NCI-H1092 (cell line): ENCODE results near the gene NCAPG.

Experiments used
- DNase-seq: peaks from one replicate; lab custom pipeline; 2025; lab: John Stamatoyannopoulos, UW

Gene NCAPG

DNA sequence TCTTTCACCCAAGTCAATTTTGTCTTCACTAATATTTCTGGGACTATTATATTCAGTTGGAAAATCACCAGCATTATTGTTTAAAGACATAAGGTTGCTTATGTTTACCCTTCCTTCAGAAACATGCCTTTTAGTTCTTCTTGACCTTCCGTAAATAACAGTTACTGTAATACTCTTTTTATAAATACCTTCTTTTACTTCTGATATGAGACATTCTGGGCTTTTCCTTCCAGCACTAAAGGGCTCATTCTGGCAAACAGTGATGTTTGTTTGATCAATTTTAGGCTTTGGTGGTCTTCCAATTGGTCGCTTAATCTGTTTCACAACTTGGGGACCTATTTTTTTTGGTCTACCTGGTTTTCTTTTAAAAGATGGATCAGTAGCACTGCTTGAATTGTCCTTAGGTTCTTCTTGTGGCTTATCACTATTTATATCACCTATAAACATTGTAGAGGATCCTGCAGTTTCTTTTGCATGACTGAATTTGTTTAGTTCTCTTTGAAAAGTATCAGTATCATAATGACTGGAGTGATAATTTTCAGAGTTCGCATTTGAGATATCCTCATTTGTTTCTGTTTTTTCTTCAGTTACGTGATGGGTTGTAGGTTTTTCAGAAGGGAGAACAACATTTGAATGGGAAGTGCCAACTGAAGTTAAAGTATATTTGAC, 64.8 kb downstream of the NCAPG start:
- no peak for DNase-seq

DNA sequence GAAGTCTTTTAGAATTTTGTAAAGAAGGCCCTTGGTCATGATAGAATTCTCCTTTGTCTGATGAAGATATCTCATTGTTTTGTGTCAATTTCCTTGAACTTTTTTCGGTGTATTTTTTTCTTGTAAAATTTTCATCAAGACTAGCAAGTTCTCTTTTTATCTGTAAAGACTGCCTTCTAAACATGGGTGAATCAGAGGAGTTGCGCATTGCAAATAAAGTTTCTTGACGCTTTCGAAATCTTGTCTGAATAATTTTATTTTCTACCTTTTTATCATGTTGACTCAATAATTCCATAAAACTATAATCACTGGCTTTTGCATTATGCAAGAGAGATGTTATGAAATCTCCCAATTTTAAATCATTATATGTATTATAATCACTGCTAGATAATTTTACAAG, 66.2 kb downstream of the NCAPG start:
- no peak for DNase-seq

DNA sequence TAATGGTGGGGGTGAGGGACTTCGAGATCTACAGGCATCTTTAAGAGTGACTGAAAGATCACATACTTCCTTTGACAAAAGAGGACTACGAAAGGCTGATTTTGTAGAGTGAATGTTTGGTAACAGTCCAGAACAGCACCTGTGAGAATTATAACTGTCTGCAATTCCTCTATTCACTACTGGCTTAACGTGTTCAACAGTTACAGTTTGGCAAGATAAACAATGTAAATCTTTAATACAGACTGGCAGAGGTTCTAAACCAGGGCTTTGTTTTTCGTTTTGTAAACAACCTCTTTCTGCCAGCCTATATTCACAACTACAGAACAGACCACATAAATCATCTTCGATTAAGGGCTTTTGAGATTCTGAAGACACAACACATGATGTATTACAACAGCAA, 66.9 kb downstream of the NCAPG start:
- no peak for DNase-seq

DNA sequence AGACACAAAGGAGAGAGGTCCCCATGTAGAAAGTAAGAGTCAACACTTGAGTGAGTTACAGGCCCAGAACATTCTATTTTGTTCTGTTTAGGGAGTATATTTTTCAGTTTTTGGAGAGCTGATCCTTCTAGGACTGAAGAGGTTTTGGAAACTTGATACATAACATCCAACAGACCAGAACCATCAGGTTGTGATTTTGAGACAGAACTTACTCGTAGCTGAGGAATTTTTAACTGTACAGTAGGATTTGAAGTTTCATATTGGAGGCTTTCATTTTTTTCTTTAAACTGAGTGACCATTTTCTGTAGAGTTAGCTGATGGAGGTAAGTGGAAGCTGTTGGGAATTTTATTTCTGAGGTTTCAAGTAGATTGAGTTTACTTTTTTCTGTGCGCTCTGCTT, 73.3 kb downstream of the NCAPG start:
- no peak for DNase-seq

DNA sequence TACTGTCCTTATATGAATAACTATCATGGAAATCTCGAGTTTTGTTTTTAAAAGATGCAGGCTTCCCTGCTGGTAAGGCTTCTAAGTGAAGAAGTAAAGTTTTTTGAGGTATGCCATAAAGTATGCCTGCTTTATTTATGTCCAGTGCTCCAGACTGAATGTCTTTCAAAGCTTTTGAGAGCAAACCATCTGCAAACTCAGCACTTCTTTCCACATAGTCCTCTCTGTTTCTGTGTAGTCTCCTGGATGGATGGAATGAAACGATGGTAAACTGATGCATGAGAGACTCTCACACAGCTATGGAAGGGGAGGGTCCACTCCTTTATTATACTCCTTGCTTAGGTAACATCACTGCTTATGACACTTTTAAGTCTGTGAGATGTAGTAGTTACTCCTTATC, 73.7 kb downstream of the NCAPG start:
- no peak for DNase-seq

DNA sequence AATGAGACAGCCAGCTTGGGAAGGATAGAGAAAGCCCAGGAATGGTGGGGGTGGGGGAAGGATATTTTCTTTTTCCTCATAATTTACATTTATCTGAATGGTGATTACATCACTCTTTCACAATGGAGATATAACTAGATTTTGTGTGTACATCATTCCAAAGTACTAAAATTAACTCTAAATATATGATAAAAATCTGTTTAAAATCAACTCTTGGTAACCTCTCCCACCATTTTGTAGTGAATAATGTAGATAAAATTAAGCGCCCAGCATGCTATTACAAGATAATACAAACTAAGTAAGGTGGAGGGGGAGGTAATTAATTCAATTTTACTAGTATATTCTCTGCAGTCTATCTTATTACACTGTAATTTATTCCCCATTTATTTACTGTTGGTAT, 78.9 kb downstream of the NCAPG start:
- no peak for DNase-seq

GRCh38 chr4:17894421-17894820, 83.6 kb downstream of the NCAPG start:
- DNase-seq = no peak
